Measurements from ENCODE around the gene FKBP2. TPM values are rescaled to one million over a fixed set of nuclear protein-coding genes. Genes with fewer than 3 reads are reported as not detected.

Gene FKBP2
- total RNA-seq, 1 experiment from 2014 or later: 57.2 TPM

GRCh38 chr11:64238076-64238475, 2.8 kb upstream of the FKBP2 start:
- Mint-ChIP-seq H3K27ac (no peak overlapping the region), H3K4me3 (no peak overlapping the region), H3K4me1 (peaks cover 28% of the 10 kb centered on the region), H3K36me3 (peaks cover 6% of the 10 kb centered on the region; the same call in 1 of the 2 replicates), H3K27me3 (ENCODE audit: low read depth) (peaks cover 3% of the 10 kb centered on the region), H3K9me3 (no peaks in the 10 kb centered on the region)
- CTCF ChIA-PET: interaction anchor here (1.0 to 5.4 kb wide), 2 partner anchors 12 to 103 kb away, joined by 3 to 35 read pairs; partner anchors contain the start of gene PLCB3
- POLR2A ChIA-PET: no interaction called here
- DNase-seq (ENCODE audit: low spot score) (no peak), ATAC-seq (no peak)
- TF ChIP-seq RELA (CRISPR knock-in tag; IDR thresholded peaks at IDR 0.05; ENCODE audit: borderline replicate concordance) (no peak), ERG (CRISPR knock-in tag; IDR thresholded peaks at IDR 0.05) (no peak), ETV6 (CRISPR knock-in tag; IDR thresholded peaks at IDR 0.05) (no peak), ATF2 (CRISPR knock-in tag; IDR thresholded peaks at IDR 0.05; ENCODE audit: borderline replicate concordance, low read depth) (no peak), FOXK1 (CRISPR knock-in tag; IDR thresholded peaks at IDR 0.05) (no peak), NFYB (CRISPR knock-in tag; conservative IDR thresholded peaks at IDR 0.05; ENCODE audit: low read depth) (no peak), ZNF263 (CRISPR knock-in tag; IDR thresholded peaks at IDR 0.05; ENCODE audit: low read depth) (no peak), GRHL2 (CRISPR knock-in tag; IDR thresholded peaks at IDR 0.05; ENCODE audit: insufficient replicate concordance, severe bottlenecking) (no peak), TEAD1 (CRISPR knock-in tag; IDR thresholded peaks at IDR 0.05) (no peak), MLX (CRISPR knock-in tag; IDR thresholded peaks at IDR 0.05) (no peak), NR2C2 (CRISPR knock-in tag; IDR thresholded peaks at IDR 0.05) (no peak), GABPB1 (CRISPR knock-in tag; IDR thresholded peaks at IDR 0.05) (no peak), ZNF671 (CRISPR knock-in tag; IDR thresholded peaks at IDR 0.05) (no peak), AFF4 (CRISPR knock-in tag; IDR thresholded peaks at IDR 0.05; ENCODE audit: borderline replicate concordance) (no peak)

- Mint-ChIP-seq H3K9me3 (no peaks in the 10 kb centered on the region), H3K36me3 (peaks cover 15% of the 10 kb centered on the region), H3K4me3 (no peak overlapping the region), H3K4me1 (peaks cover 32% of the 10 kb centered on the region), H3K27me3 (ENCODE audit: low read depth) (no peaks in the 10 kb centered on the region), H3K27ac (peak overlapping the region; percentile 41; the same call in 1 of the 2 replicates)
- DNase-seq (ENCODE audit: low spot score) (no peak), ATAC-seq (no peak)
- ChIA-PET CTCF (no interaction called here), POLR2A (no interaction called here)
- no peak for TF ChIP-seq OVOL2 (CRISPR knock-in tag; IDR thresholded peaks at IDR 0.05; ENCODE audit: borderline replicate concordance)
- TF ChIP-seq TEAD4 (CRISPR knock-in tag; IDR thresholded peaks at IDR 0.05): no peak
- no peak for TF ChIP-seq ZNF263 (CRISPR knock-in tag; IDR thresholded peaks at IDR 0.05; ENCODE audit: low read depth)
- no peak for TF ChIP-seq GABPB1 (CRISPR knock-in tag; IDR thresholded peaks at IDR 0.05)
- TF ChIP-seq USF1 (CRISPR knock-in tag; IDR thresholded peaks at IDR 0.05): no peak
- no peak for TF ChIP-seq ERG (CRISPR knock-in tag; IDR thresholded peaks at IDR 0.05)
- no peak for TF ChIP-seq AFF4 (CRISPR knock-in tag; IDR thresholded peaks at IDR 0.05; ENCODE audit: borderline replicate concordance)
- no peak for TF ChIP-seq MYBL2 (CRISPR knock-in tag; IDR thresholded peaks at IDR 0.05)
- TF ChIP-seq ZNF423 (CRISPR knock-in tag; IDR thresholded peaks at IDR 0.05): no peak
- TF ChIP-seq FOXJ3 (CRISPR knock-in tag; IDR thresholded peaks at IDR 0.05; ENCODE audit: borderline replicate concordance): no peak
Observed at GRCh38 chr11:64238999-64239398, 1.9 kb upstream of the FKBP2 start.

Measured in WTC11 (cell line).